Measurements from ENCODE around the gene RTF1. TPM values are rescaled to one million over a fixed set of nuclear protein-coding genes. Genes with fewer than 3 reads are reported as not detected.

RTF1 gene
- total and polyA plus RNA-seq, 8 donors = 7.9 to 17.3 (median 10.3) TPM

DNA sequence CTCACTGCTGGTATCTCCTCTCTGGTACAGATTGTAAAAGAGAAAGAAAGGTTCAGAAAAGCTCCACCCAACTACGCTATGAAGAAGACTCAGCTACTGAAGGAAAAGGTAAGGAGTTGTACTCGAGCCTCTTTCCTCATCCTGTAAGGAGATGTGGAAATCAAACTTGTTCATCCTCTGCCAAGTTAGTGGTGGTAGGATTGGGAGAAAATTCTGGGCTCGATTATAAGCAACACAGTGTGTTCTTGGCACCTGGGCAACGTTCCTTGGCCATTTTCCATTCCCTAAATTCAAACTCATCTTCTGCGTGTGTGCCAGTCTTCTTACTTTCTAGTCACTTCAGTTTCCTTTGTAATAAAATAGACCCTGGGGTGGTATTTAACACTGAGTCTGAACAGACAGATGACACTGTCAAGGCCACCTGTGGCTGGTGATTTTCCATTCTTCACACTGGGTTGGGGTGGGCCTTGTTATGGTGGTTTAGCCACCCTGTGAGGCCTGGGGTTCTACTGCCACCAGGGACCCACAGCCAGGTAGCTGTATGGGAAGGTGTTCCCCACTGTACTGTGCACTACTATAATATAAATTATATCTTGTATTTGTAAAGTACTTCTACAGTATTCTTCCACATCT lies 59.6 kb downstream of the RTF1 start:
- DNase-seq (no peak), ATAC-seq (no peak), FAIRE-seq (no peak)
- no peak for TF ChIP-seq CTCF (IDR thresholded peaks at IDR 0.05)
- intact Hi-C loops (cut with DNase I) = no loop called here
- Histone ChIP-seq H3K4me3 (no peak overlapping the region), H3K9me3 (no peaks in the 10 kb centered on the region), H3K27me3 (no peaks in the 10 kb centered on the region), H3K27ac (no peak overlapping the region), H3K36me3 (peaks cover 0 to 69% (median 34%) of the 10 kb centered on the region in 3 donors), H3K4me1 (no peaks in the 10 kb centered on the region)
- WGBS, 2 donors = 81 to 87% methylated on average over 5 of the region's 5 CpGs

DNA sequence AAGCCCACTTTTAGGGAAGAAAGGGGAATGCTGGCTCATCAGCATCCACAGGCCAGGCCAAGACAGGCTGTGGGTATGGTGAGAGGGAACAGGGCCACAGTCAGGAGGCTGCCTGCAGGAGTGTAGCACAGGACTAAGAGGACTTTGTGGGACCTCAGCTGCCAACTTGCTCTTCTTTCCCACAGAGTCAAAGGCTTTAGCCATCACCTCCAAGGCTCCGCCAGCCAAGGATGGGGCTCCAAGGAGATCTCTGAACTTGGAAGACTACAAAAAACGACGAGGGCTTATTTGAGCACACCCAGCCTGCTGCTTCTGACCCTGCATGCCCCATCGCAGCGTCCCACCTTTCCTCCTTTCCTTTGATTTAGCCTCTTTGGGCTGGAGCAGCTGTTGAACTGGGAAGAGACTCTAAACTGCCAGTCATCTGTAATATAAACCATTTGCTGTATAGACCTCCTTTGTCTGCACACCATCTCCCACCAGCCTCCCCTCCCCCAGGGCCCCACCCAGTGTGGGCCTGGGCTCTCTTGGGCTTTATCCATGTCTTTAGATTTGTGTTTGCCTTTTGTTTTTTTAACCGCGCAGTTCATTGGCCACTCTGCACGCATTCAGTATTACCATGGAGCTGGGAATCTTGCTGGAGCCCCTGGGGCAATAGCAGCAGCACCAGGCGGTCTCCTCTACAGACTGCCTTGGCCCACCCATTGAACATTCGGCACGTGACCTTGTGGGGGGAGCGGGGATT lies 63.7 kb downstream of the RTF1 start:
- DNase-seq (no peak), FAIRE-seq (no peak), ATAC-seq (no peak)
- H3K36me3 ChIP-seq = peaks cover 3 to 49% (median 23%) of the 10 kb centered on the region in 3 donors
- intact Hi-C loops (cut with DNase I) = no loop called here
- no peaks in the 10 kb centered on the region for H3K27me3 ChIP-seq
- no peaks in the 10 kb centered on the region for H3K4me1 ChIP-seq
- WGBS, 2 donors = 91 to 92% methylated on average over 12 of the region's 12 CpGs
- no peak overlapping the region for H3K4me3 ChIP-seq
- TF ChIP-seq CTCF (IDR thresholded peaks at IDR 0.05) = no peak
- no peaks in the 10 kb centered on the region for H3K9me3 ChIP-seq
- no peak overlapping the region for H3K27ac ChIP-seq

GRCh38 chr15:41482110-41482877 lies 65.4 kb downstream of the RTF1 start:
- Histone ChIP-seq H3K27ac (no peak overlapping the region), H3K9me3 (no peaks in the 10 kb centered on the region), H3K4me3 (no peak overlapping the region), H3K27me3 (no peaks in the 10 kb centered on the region), H3K36me3 (peaks cover 3 to 32% (median 8%) of the 10 kb centered on the region in 3 donors), H3K4me1 (no peaks in the 10 kb centered on the region)
- WGBS, 2 donors = 53 to 59% methylated on average over 9 of the region's 9 CpGs
- TF ChIP-seq CTCF (IDR thresholded peaks at IDR 0.05) = no peak
- no peak for FAIRE-seq
- no peak for DNase-seq
- peak in 3 of 4 donors; percentile 38 to 48 (median 47) for ATAC-seq
- intact Hi-C loops (cut with DNase I) = no loop called here

DNA sequence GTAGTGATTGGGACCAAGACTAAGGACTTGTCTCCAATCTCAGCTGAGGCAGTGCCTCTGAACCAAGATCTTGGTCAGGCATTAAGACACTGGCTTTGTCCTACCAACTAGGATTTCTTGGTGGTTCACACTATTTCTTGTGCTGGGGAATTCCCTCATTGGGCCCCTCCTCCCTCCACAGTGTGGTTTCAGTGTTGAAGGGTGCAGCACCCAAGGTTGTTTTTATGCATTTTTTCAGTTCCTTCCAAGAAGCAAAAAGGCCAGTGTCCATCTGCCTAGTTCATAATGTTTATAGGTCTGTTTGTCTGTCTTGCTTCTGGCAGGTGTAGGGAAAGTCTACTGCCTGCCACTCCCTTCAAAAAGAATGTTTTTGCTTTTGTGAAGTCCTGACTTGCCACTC lies 66.2 kb downstream of the RTF1 start:
- Histone ChIP-seq H3K36me3 (peaks cover 3 to 29% (median 3%) of the 10 kb centered on the region in 3 donors), H3K27ac (no peak overlapping the region), H3K4me3 (no peak overlapping the region), H3K27me3 (no peaks in the 10 kb centered on the region), H3K9me3 (no peaks in the 10 kb centered on the region), H3K4me1 (no peaks in the 10 kb centered on the region)
- FAIRE-seq = no peak
- peak in 1 of 4 donors; percentile 26 for ATAC-seq
- no peak for DNase-seq
- no peak for TF ChIP-seq CTCF (IDR thresholded peaks at IDR 0.05)
- intact Hi-C loops (cut with DNase I) = no loop called here
